ENCODE measurements around the gene UGT1A3. TPM values are rescaled to one million over a fixed set of nuclear protein-coding genes. Genes with fewer than 3 reads are reported as not detected.
A peak's percentile ranks its signal among the peaks of the same experiment; 100 is the strongest.

UGT1A3 gene
- total and polyA plus RNA-seq, 4 donors, result 7.0 to 61.6 (median 18.2) TPM; not detected in 1

GRCh38 chr2:233799087-233799665 lies 70.3 kb downstream of the UGT1A3 start:
- no peak overlapping the region for H3K9ac ChIP-seq (ENCODE audit: low read depth in 1 of 2, low read length in 2 of 2)
- no peak overlapping the region for H3K4me3 ChIP-seq (ENCODE audit: low read depth in 1 of 3, low read length in 3 of 3)
- no peaks in the 10 kb centered on the region for H3K9me3 ChIP-seq (ENCODE audit: control insufficient read depth in 4 of 4, low read length in 3 of 4)
- no peak for DNase-seq (ENCODE audit: low spot score)
- TF ChIP-seq ATF3 (IDR thresholded peaks at IDR 0.05), result no peak
- no peak for TF ChIP-seq NR2F2 (IDR thresholded peaks at IDR 0.05)
- no peaks in the 10 kb centered on the region for H3K36me3 ChIP-seq (ENCODE audit: control insufficient read depth in 4 of 4, insufficient read depth in 3 of 4, low read depth in 1 of 4, low read length in 3 of 4)
- no peak overlapping the region for H3K27ac ChIP-seq (ENCODE audit: low read depth in 1 of 2, low read length in 2 of 2)
- 76% methylated on average over 7 of the region's 7 CpGs for WGBS
- no peaks in the 10 kb centered on the region for H3K4me1 ChIP-seq (ENCODE audit: control insufficient read depth in 4 of 4, insufficient read depth in 4 of 4, low read length in 3 of 4)
- no peaks in the 10 kb centered on the region for H3K27me3 ChIP-seq (ENCODE audit: control insufficient read depth in 4 of 4, insufficient read depth in 4 of 4, low read length in 3 of 4)

GRCh38 chr2:233799716-233800115 lies 70.9 kb downstream of the UGT1A3 start:
- Histone ChIP-seq H3K27me3 (ENCODE audit: control insufficient read depth in 4 of 4, insufficient read depth in 4 of 4, low read length in 3 of 4) (no peaks in the 10 kb centered on the region), H3K4me3 (ENCODE audit: low read depth in 1 of 3, low read length in 3 of 3) (no peak overlapping the region), H3K9me3 (ENCODE audit: control insufficient read depth in 4 of 4, low read length in 3 of 4) (no peaks in the 10 kb centered on the region), H3K4me1 (ENCODE audit: control insufficient read depth in 4 of 4, insufficient read depth in 4 of 4, low read length in 3 of 4) (no peaks in the 10 kb centered on the region), H3K27ac (ENCODE audit: low read depth in 1 of 2, low read length in 2 of 2) (no peak overlapping the region), H3K9ac (ENCODE audit: low read depth in 1 of 2, low read length in 2 of 2) (no peak overlapping the region), H3K36me3 (ENCODE audit: control insufficient read depth in 4 of 4, insufficient read depth in 3 of 4, low read depth in 1 of 4, low read length in 3 of 4) (no peaks in the 10 kb centered on the region)
- TF ChIP-seq, protein P1, sequence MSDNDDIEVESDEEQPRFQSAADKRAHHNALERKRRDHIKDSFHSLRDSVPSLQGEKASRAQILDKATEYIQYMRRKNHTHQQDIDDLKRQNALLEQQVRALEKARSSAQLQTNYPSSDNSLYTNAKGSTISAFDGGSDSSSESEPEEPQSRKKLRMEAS (IDR thresholded peaks at IDR 0.05), result no peak
- TF ChIP-seq HNF4G (IDR thresholded peaks at IDR 0.05) (no peak), NR2F2 (IDR thresholded peaks at IDR 0.05) (no peak), RXRA (IDR thresholded peaks at IDR 0.05) (no peak), TAF1 (conservative IDR thresholded peaks at IDR 0.05) (no peak), FOXA2 (IDR thresholded peaks at IDR 0.05) (no peak), FOXA1 (IDR thresholded peaks at IDR 0.05) (no peak), REST (IDR thresholded peaks at IDR 0.05) (no peak), GABPA (IDR thresholded peaks at IDR 0.05 in 1 of 2, conservative IDR thresholded peaks at IDR 0.05 in 1 of 2) (no peak), RAD21 (IDR thresholded peaks at IDR 0.05) (no peak), JUND (IDR thresholded peaks at IDR 0.05) (no peak), EGR1 (IDR thresholded peaks at IDR 0.05; ENCODE audit: low read depth in 2 of 2) (no peak), SP1 (IDR thresholded peaks at IDR 0.05) (no peak), HNF4A (conservative IDR thresholded peaks at IDR 0.05) (no peak), YY1 (IDR thresholded peaks at IDR 0.05) (no peak)
- TF ChIP-seq, protein P2, sequence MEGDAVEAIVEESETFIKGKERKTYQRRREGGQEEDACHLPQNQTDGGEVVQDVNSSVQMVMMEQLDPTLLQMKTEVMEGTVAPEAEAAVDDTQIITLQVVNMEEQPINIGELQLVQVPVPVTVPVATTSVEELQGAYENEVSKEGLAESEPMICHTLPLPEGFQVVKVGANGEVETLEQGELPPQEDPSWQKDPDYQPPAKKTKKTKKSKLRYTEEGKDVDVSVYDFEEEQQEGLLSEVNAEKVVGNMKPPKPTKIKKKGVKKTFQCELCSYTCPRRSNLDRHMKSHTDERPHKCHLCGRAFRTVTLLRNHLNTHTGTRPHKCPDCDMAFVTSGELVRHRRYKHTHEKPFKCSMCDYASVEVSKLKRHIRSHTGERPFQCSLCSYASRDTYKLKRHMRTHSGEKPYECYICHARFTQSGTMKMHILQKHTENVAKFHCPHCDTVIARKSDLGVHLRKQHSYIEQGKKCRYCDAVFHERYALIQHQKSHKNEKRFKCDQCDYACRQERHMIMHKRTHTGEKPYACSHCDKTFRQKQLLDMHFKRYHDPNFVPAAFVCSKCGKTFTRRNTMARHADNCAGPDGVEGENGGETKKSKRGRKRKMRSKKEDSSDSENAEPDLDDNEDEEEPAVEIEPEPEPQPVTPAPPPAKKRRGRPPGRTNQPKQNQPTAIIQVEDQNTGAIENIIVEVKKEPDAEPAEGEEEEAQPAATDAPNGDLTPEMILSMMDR (IDR thresholded peaks at IDR 0.05; ENCODE audit: low read depth, low read length, missing input control), result no peak
- TF ChIP-seq, protein P3, sequence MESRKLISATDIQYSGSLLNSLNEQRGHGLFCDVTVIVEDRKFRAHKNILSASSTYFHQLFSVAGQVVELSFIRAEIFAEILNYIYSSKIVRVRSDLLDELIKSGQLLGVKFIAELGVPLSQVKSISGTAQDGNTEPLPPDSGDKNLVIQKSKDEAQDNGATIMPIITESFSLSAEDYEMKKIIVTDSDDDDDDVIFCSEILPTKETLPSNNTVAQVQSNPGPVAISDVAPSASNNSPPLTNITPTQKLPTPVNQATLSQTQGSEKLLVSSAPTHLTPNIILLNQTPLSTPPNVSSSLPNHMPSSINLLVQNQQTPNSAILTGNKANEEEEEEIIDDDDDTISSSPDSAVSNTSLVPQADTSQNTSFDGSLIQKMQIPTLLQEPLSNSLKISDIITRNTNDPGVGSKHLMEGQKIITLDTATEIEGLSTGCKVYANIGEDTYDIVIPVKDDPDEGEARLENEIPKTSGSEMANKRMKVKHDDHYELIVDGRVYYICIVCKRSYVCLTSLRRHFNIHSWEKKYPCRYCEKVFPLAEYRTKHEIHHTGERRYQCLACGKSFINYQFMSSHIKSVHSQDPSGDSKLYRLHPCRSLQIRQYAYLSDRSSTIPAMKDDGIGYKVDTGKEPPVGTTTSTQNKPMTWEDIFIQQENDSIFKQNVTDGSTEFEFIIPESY (IDR thresholded peaks at IDR 0.05), result no peak
- WGBS, result 72% methylated on average over 5 of the region's 5 CpGs
- DNase-seq (ENCODE audit: low spot score), result peak; percentile 20

Data from liver (tissue), 9 donors.